GM23248 (cell line): ENCODE measurements around the gene PPFIBP1. TPM values are rescaled to one million over a fixed set of nuclear protein-coding genes. Genes with fewer than 3 reads are reported as not detected.

Experiments used
- DNase-seq: peaks from one replicate; pipeline ENCODE4 v3.0.0-alpha.2; 2015
- H2AFZ ChIP-seq: fragments of 200-600 bp; sonication (generic); 2 replicates; pipeline ENCODE4 v1.6.1; 2016; ENCODE audit warnings: antibody characterized with exemption
- H3F3A ChIP-seq: fragments of 200-600 bp; sonication (generic); 2 replicates; pipeline ENCODE4 v1.6.1; 2016; ENCODE audit warnings: mild to moderate bottlenecking, antibody characterized with exemption, mixed run types; ENCODE audit not compliant: insufficient read depth
- H3K27ac ChIP-seq: fragments of 200-600 bp; sonication (generic); 2 replicates; pipeline ENCODE4 v1.5.1; 2016; ENCODE audit warnings: mild to moderate bottlenecking
- H3K27me3 ChIP-seq: fragments of 200-600 bp; sonication (generic); replicated peaks from 2 replicates; pipeline ENCODE4 v1.6.1; 2016; ENCODE audit warnings: mild to moderate bottlenecking; ENCODE audit not compliant: insufficient read depth
- H3K36me3 ChIP-seq: fragments of 200-600 bp; sonication (generic); 2 replicates; pipeline ENCODE4 v1.6.1; 2016; ENCODE audit warnings: low read depth, mild to moderate bottlenecking
- H3K4me1 ChIP-seq: fragments of 200-600 bp; sonication (generic); 2 replicates; pipeline ENCODE4 v1.6.1; 2016; ENCODE audit warnings: mild to moderate bottlenecking; ENCODE audit not compliant: insufficient read depth
- H3K4me2 ChIP-seq: fragments of 200-600 bp; sonication (generic); one replicate; pipeline ENCODE4 v1.6.1; 2016; ENCODE audit warnings: mild to moderate bottlenecking; ENCODE audit not compliant: unreplicated experiment
- H3K4me3 ChIP-seq: fragments of 200-600 bp; sonication (generic); 2 replicates; pipeline ENCODE4 v1.5.1; 2016; ENCODE audit warnings: mild to moderate bottlenecking
- H3K79me2 ChIP-seq: fragments of 200-600 bp; sonication (generic); 2 replicates; pipeline ENCODE4 v1.6.1; 2016; ENCODE audit warnings: mild to moderate bottlenecking; ENCODE audit not compliant: insufficient read depth
- H3K9ac ChIP-seq: fragments of 200-600 bp; sonication (generic); 2 replicates; pipeline ENCODE4 v1.6.1; 2016; ENCODE audit warnings: mild to moderate bottlenecking
- H3K9me2 ChIP-seq: fragments of 200-600 bp; sonication (generic); 2 replicates; pipeline ENCODE4 v1.6.1; 2016; ENCODE audit warnings: mixed run types, mild to moderate bottlenecking, moderate library complexity; ENCODE audit not compliant: insufficient read depth
- H3K9me3 ChIP-seq: fragments of 200-600 bp; sonication (generic); one replicate; pipeline ENCODE4 v1.6.1; 2017; ENCODE audit warnings: low read depth
- H4K20me1 ChIP-seq: fragments of 200-600 bp; sonication (generic); 2 replicates; pipeline ENCODE4 v1.6.0; 2016; ENCODE audit not compliant: insufficient read depth
- EZH2 ChIP-seq: fragments of 200-600 bp; sonication (generic); IDR thresholded peaks from 2 replicates; pipeline ENCODE4 v1.6.1; 2018; ENCODE audit warnings: antibody characterized with exemption, mild to moderate bottlenecking; ENCODE audit not compliant: insufficient read depth, poor library complexity, severe bottlenecking
- EZH2phosphoT487 ChIP-seq: fragments of 200-600 bp; sonication (generic); IDR thresholded peaks from 2 replicates; pipeline ENCODE4 v1.6.1; 2018; ENCODE audit warnings: antibody characterized with exemption, moderate library complexity, mild to moderate bottlenecking, low read depth; ENCODE audit not compliant: insufficient read depth
- WGBS, 2 experiments: methylation state at CpG; one replicate each; pipeline ENCODE4 v1.1.6; 2015 to 2017; ENCODE audit warnings: low lambda C conversion rate in 2 of 2, low coverage in 1 of 2; ENCODE audit errors: missing lambda C conversion rate in 2 of 2; 5-methylcytosine and 5-hydroxymethylcytosine counted together
- in situ Hi-C: fragments of 300-500 bp; cut with MboI; formaldehyde crosslinking; loops from 2 replicates; pipeline ENCODE4 v1.15.0; 2020
- polyA plus RNA-seq: library from polyadenylated mRNA; unstranded; fragments of >200 nt; fragmentation: Nextera tagmentation; extraction: Ambion mirVana; gene quantifications from 2 replicates; pipeline ENCODE4 v1.2.1, GENCODE V29; 2016
- total RNA-seq: library from RNA; depleted of rRNA; stranded (reverse); fragments of >200 nt; shearing (Covaris generic); gene quantifications from 2 replicates; pipeline ENCODE4 v1.2.3, GENCODE V29; 2014

PPFIBP1 gene
- total and polyA plus RNA-seq, 2 experiments from 2014 or later = 86.0 to 101 TPM

- Histone ChIP-seq H2AFZ (no peak overlapping the region), H3K4me1 (peaks cover 13% of the 10 kb centered on the region), H3K9ac (no peak overlapping the region), H3K4me3 (no peak overlapping the region), H3K27ac (no peak overlapping the region), H3K4me2 (no peak overlapping the region), H4K20me1 (no peaks in the 10 kb centered on the region), H3K36me3 (peaks cover 74% of the 10 kb centered on the region), H3K9me2 (no peaks in the 10 kb centered on the region), H3F3A (peaks cover 53% of the 10 kb centered on the region), H3K27me3 (no peaks in the 10 kb centered on the region), H3K79me2 (peaks cover 8% of the 10 kb centered on the region; the same call in 1 of the 2 replicates), H3K9me3 (no peaks in the 10 kb centered on the region)
- in situ Hi-C loops = no loop called here
- no peak for DNase-seq
- TF ChIP-seq EZH2phosphoT487 (no peak), EZH2 (no peak)
- WGBS, 2 experiments = 80 to 84% methylated on average over 3 of the region's 3 CpGs
Observed at GRCh38 chr12:27665704-27666103, 141.7 kb downstream of the PPFIBP1 start.

GRCh38 chr12:27666510-27666909 lies 142.5 kb downstream of the PPFIBP1 start:
- TF ChIP-seq EZH2phosphoT487 (no peak), EZH2 (no peak)
- Histone ChIP-seq H3K36me3 (peaks cover 75% of the 10 kb centered on the region), H3K4me2 (no peak overlapping the region), H3K9me2 (no peaks in the 10 kb centered on the region), H3K4me3 (no peak overlapping the region), H3K9ac (no peak overlapping the region), H2AFZ (no peak overlapping the region), H4K20me1 (no peaks in the 10 kb centered on the region), H3K27ac (peak overlapping the region; percentile 71; the same call in 1 of the 2 replicates), H3K4me1 (peaks cover 13% of the 10 kb centered on the region), H3F3A (peaks cover 51% of the 10 kb centered on the region), H3K9me3 (no peaks in the 10 kb centered on the region), H3K79me2 (peaks cover 8% of the 10 kb centered on the region; the same call in 1 of the 2 replicates), H3K27me3 (no peaks in the 10 kb centered on the region)
- in situ Hi-C loops = no loop called here
- DNase-seq = no peak
- WGBS, 2 experiments = 66 to 72% methylated on average over 3 of the region's 3 CpGs

- peaks cover 48% of the 10 kb centered on the region for H3F3A ChIP-seq
- TF ChIP-seq EZH2 (no peak), EZH2phosphoT487 (no peak)
- peak; percentile 97 for DNase-seq
- H3K9me2 ChIP-seq = no peaks in the 10 kb centered on the region
- H3K27me3 ChIP-seq = no peaks in the 10 kb centered on the region
- H3K4me1 ChIP-seq = peaks cover 13% of the 10 kb centered on the region
- no peaks in the 10 kb centered on the region for H4K20me1 ChIP-seq
- H3K27ac ChIP-seq = peak overlapping the region; percentile 71
- H3K36me3 ChIP-seq = peaks cover 71% of the 10 kb centered on the region
- peaks cover 8% of the 10 kb centered on the region; the same call in 1 of the 2 replicates for H3K79me2 ChIP-seq
- H3K4me3 ChIP-seq = no peak overlapping the region
- H3K9me3 ChIP-seq = no peaks in the 10 kb centered on the region
- H3K4me2 ChIP-seq = no peak overlapping the region
- peak overlapping the region; percentile 30; the same call in 1 of the 2 replicates for H3K9ac ChIP-seq
- no peak overlapping the region for H2AFZ ChIP-seq
- in situ Hi-C loops = no loop called here
- WGBS, 2 experiments = 29 to 32% methylated on average over 6 of the region's 6 CpGs
Observed at GRCh38 chr12:27667540-27667939, 143.5 kb downstream of the PPFIBP1 start.

GRCh38 chr12:27672051-27672450 lies 148.0 kb downstream of the PPFIBP1 start:
- Histone ChIP-seq H3K4me1 (peaks cover 8% of the 10 kb centered on the region), H3K9ac (no peak overlapping the region), H3K27ac (no peak overlapping the region), H3K36me3 (peaks cover 69% of the 10 kb centered on the region), H2AFZ (no peak overlapping the region), H4K20me1 (no peaks in the 10 kb centered on the region), H3K79me2 (0 out of 2 replicates have a peak, but pooled peaks cover 4% of the 10 kb centered on the region), H3K4me2 (no peak overlapping the region), H3K9me2 (no peaks in the 10 kb centered on the region), H3K27me3 (no peaks in the 10 kb centered on the region), H3K9me3 (no peaks in the 10 kb centered on the region), H3F3A (peaks cover 18% of the 10 kb centered on the region), H3K4me3 (no peak overlapping the region)
- 94% methylated on average over 4 of the region's 4 CpGs for WGBS, 2 experiments
- DNase-seq = no peak
- TF ChIP-seq EZH2 (no peak), EZH2phosphoT487 (no peak)
- in situ Hi-C loops = no loop called here

GRCh38 chr12:27672643-27673042 lies 148.6 kb downstream of the PPFIBP1 start:
- Histone ChIP-seq H3K27ac (no peak overlapping the region), H3K9me3 (no peaks in the 10 kb centered on the region), H3K79me2 (0 out of 2 replicates have a peak, but pooled peaks cover 4% of the 10 kb centered on the region), H3F3A (peaks cover 14% of the 10 kb centered on the region), H3K36me3 (peaks cover 74% of the 10 kb centered on the region), H2AFZ (no peak overlapping the region), H3K27me3 (no peaks in the 10 kb centered on the region), H4K20me1 (no peaks in the 10 kb centered on the region), H3K4me2 (no peak overlapping the region), H3K9ac (no peak overlapping the region), H3K9me2 (no peaks in the 10 kb centered on the region), H3K4me3 (no peak overlapping the region), H3K4me1 (peaks cover 4% of the 10 kb centered on the region)
- no peak for TF ChIP-seq EZH2
- TF ChIP-seq EZH2phosphoT487 = no peak
- in situ Hi-C loops = no loop called here
- 11% methylated on average over 1 of the region's 1 CpG for WGBS, 2 experiments
- DNase-seq = no peak
